ENCODE data around the gene FSTL4. TPM values are rescaled to one million over a fixed set of nuclear protein-coding genes. Genes with fewer than 3 reads are reported as not detected.

Gene FSTL4
- total and polyA plus RNA-seq, 2 experiments from 2014 or later = 1.4 to 2.8 TPM

- ATAC-seq (no peak), DNase-seq (ENCODE audit: low spot score) (no peak)
- H4K20me1 ChIP-seq (replicated peaks; ENCODE audit: insufficient read depth) = no peaks in the 10 kb centered on the region
- H3K4me2 ChIP-seq = no peak overlapping the region
- no peaks in the 10 kb centered on the region for H3K36me3 ChIP-seq (ENCODE audit: insufficient read depth)
- no peaks in the 10 kb centered on the region for H3K4me1 ChIP-seq (ENCODE audit: insufficient read depth)
- no peaks in the 10 kb centered on the region for H3K27me3 Mint-ChIP-seq (ENCODE audit: insufficient read depth, low read depth, poor library complexity)
- H3K4me3 Mint-ChIP-seq = no peak overlapping the region
- no peaks in the 10 kb centered on the region for H3K79me2 ChIP-seq (replicated peaks; ENCODE audit: insufficient read depth)
- H3K4me3 ChIP-seq = no peak overlapping the region
- H3K9me2 ChIP-seq (ENCODE audit: insufficient read depth) = 0 out of 2 replicates have a peak, but pooled peaks cover 4% of the 10 kb centered on the region
- H3K27me3 ChIP-seq (ENCODE audit: insufficient read depth) = no peaks in the 10 kb centered on the region
- H3K9me3 Mint-ChIP-seq = peaks cover 5% of the 10 kb centered on the region; the same call in 1 of the 3 replicates
- H2AFZ ChIP-seq = no peak overlapping the region
- no peak overlapping the region for H3K27ac ChIP-seq (ENCODE audit: low read depth)
- H3K4me1 Mint-ChIP-seq = peaks cover 5% of the 10 kb centered on the region; the same call in 1 of the 3 replicates
- H3K27ac Mint-ChIP-seq = no peak overlapping the region; the same call in 1 of the 2 replicates
- no peaks in the 10 kb centered on the region for H3K36me3 Mint-ChIP-seq (ENCODE audit: low read depth)
- no peaks in the 10 kb centered on the region for H3F3A ChIP-seq (replicated peaks; ENCODE audit: low read depth)
- no peak for TF ChIP-seq ZNF331 (CRISPR knock-in tag; IDR thresholded peaks at IDR 0.05; ENCODE audit: low read depth)
Observed at GRCh38 chr5:133149345-133149744, 463.0 kb downstream of the FSTL4 start.

GRCh38 chr5:133147815-133148567 lies 464.4 kb downstream of the FSTL4 start:
- TF ChIP-seq, protein P1, sequence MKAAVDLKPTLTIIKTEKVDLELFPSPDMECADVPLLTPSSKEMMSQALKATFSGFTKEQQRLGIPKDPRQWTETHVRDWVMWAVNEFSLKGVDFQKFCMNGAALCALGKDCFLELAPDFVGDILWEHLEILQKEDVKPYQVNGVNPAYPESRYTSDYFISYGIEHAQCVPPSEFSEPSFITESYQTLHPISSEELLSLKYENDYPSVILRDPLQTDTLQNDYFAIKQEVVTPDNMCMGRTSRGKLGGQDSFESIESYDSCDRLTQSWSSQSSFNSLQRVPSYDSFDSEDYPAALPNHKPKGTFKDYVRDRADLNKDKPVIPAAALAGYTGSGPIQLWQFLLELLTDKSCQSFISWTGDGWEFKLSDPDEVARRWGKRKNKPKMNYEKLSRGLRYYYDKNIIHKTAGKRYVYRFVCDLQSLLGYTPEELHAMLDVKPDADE (IDR thresholded peaks at IDR 0.05) = no peak
- no peak overlapping the region for H3K4me2 ChIP-seq
- H3K4me3 ChIP-seq = no peak overlapping the region
- 0 out of 2 replicates have a peak, but pooled peaks cover 4% of the 10 kb centered on the region for H3K9me2 ChIP-seq (ENCODE audit: insufficient read depth)
- ATAC-seq = no peak
- Mint-ChIP-seq H3K9me3 (peaks cover 10% of the 10 kb centered on the region; the same call in 2 of the 3 replicates), H3K36me3 (ENCODE audit: low read depth) (no peaks in the 10 kb centered on the region; the same call in 2 of the 3 replicates), H3K4me1 (peaks cover 5% of the 10 kb centered on the region; the same call in 1 of the 3 replicates), H3K27ac (no peak overlapping the region), H3K27me3 (ENCODE audit: insufficient read depth, low read depth, poor library complexity) (no peaks in the 10 kb centered on the region), H3K4me3 (no peak overlapping the region)
- H3K27ac ChIP-seq (ENCODE audit: low read depth) = no peak overlapping the region
- H3K79me2 ChIP-seq (replicated peaks; ENCODE audit: insufficient read depth) = no peaks in the 10 kb centered on the region
- H3K27me3 ChIP-seq (ENCODE audit: insufficient read depth) = no peaks in the 10 kb centered on the region
- DNase-seq (ENCODE audit: low spot score) = no peak
- H3K36me3 ChIP-seq (ENCODE audit: insufficient read depth) = no peaks in the 10 kb centered on the region
- H2AFZ ChIP-seq = no peak overlapping the region; the same call in 1 of the 2 replicates
- H4K20me1 ChIP-seq (replicated peaks; ENCODE audit: insufficient read depth) = no peaks in the 10 kb centered on the region
- H3F3A ChIP-seq (replicated peaks; ENCODE audit: low read depth) = no peaks in the 10 kb centered on the region
- H3K4me1 ChIP-seq (ENCODE audit: insufficient read depth) = no peaks in the 10 kb centered on the region

GRCh38 chr5:133147411-133147810 lies 464.9 kb downstream of the FSTL4 start:
- no peak overlapping the region for H2AFZ ChIP-seq
- Mint-ChIP-seq H3K4me3 (no peak overlapping the region), H3K4me1 (peaks cover 5% of the 10 kb centered on the region; the same call in 1 of the 3 replicates), H3K27ac (no peak overlapping the region), H3K27me3 (ENCODE audit: insufficient read depth, low read depth, poor library complexity) (no peaks in the 10 kb centered on the region), H3K36me3 (ENCODE audit: low read depth) (no peaks in the 10 kb centered on the region; the same call in 2 of the 3 replicates), H3K9me3 (peaks cover 10% of the 10 kb centered on the region; the same call in 2 of the 3 replicates)
- DNase-seq (ENCODE audit: low spot score) (no peak), ATAC-seq (no peak)
- no peaks in the 10 kb centered on the region for H3K36me3 ChIP-seq (ENCODE audit: insufficient read depth)
- no peaks in the 10 kb centered on the region for H3K4me1 ChIP-seq (ENCODE audit: insufficient read depth)
- no peak overlapping the region for H3K4me2 ChIP-seq
- 0 out of 2 replicates have a peak, but pooled peaks cover 4% of the 10 kb centered on the region for H3K9me2 ChIP-seq (ENCODE audit: insufficient read depth)
- H3K27me3 ChIP-seq (ENCODE audit: insufficient read depth) = no peaks in the 10 kb centered on the region
- H3K79me2 ChIP-seq (replicated peaks; ENCODE audit: insufficient read depth) = no peaks in the 10 kb centered on the region
- H3K4me3 ChIP-seq = no peak overlapping the region
- H3F3A ChIP-seq (replicated peaks; ENCODE audit: low read depth) = no peaks in the 10 kb centered on the region
- no peak overlapping the region for H3K27ac ChIP-seq (ENCODE audit: low read depth)
- no peaks in the 10 kb centered on the region for H4K20me1 ChIP-seq (replicated peaks; ENCODE audit: insufficient read depth)
- TF ChIP-seq ZNF114 (CRISPR knock-in tag; IDR thresholded peaks at IDR 0.05) = no peak
- TF ChIP-seq, protein P2, sequence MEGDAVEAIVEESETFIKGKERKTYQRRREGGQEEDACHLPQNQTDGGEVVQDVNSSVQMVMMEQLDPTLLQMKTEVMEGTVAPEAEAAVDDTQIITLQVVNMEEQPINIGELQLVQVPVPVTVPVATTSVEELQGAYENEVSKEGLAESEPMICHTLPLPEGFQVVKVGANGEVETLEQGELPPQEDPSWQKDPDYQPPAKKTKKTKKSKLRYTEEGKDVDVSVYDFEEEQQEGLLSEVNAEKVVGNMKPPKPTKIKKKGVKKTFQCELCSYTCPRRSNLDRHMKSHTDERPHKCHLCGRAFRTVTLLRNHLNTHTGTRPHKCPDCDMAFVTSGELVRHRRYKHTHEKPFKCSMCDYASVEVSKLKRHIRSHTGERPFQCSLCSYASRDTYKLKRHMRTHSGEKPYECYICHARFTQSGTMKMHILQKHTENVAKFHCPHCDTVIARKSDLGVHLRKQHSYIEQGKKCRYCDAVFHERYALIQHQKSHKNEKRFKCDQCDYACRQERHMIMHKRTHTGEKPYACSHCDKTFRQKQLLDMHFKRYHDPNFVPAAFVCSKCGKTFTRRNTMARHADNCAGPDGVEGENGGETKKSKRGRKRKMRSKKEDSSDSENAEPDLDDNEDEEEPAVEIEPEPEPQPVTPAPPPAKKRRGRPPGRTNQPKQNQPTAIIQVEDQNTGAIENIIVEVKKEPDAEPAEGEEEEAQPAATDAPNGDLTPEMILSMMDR (conservative IDR thresholded peaks at IDR 0.05; ENCODE audit: low read depth in 2 of 2) = no peak
- TF ChIP-seq JUNB (IDR thresholded peaks at IDR 0.05; ENCODE audit: unreplicated experiment) = no peak
- no peak for TF ChIP-seq CREB1 (CRISPR knock-in tag; IDR thresholded peaks at IDR 0.05; ENCODE audit: low read depth)
- TF ChIP-seq, protein P1 (IDR thresholded peaks at IDR 0.05) = no peak
